Measurements from ENCODE around the gene PCAT7. TPM values are rescaled to one million over a fixed set of nuclear protein-coding genes. Genes with fewer than 3 reads are reported as not detected.

The PCAT7 gene
- total RNA-seq, 1 experiment from 2014 or later: 4.0 TPM

GRCh38 chr9:94599102-94599501, 44.2 kb downstream of the PCAT7 start:
- no peak for DNase-seq
- Histone ChIP-seq H3K4ac (ENCODE audit: low read depth, low read length) (no peak overlapping the region), H3K23ac (ENCODE audit: insufficient read length, low read depth, low read length) (no peak overlapping the region), H3K9ac (ENCODE audit: extremely low read depth, insufficient read length, low read length) (no peak overlapping the region), H4K91ac (ENCODE audit: insufficient read length, low read depth, low read length) (no peak overlapping the region), H3K23me2 (ENCODE audit: insufficient read length, low read depth, low read length, poor library complexity, severe bottlenecking) (peaks cover 3% of the 10 kb centered on the region), H2BK12ac (ENCODE audit: insufficient read length, low read depth, low read length) (no peak overlapping the region), H3K9me3 (ENCODE audit: control insufficient read depth, low read depth, low read length) (no peaks in the 10 kb centered on the region), H2AFZ (ENCODE audit: low read length) (no peak overlapping the region), H3K4me1 (ENCODE audit: insufficient read depth, low read length) (no peaks in the 10 kb centered on the region), H2BK20ac (ENCODE audit: low read depth, low read length, poor library complexity, severe bottlenecking) (no peak overlapping the region), H4K20me1 (ENCODE audit: control insufficient read depth, insufficient read depth, insufficient read length) (no peaks in the 10 kb centered on the region), H2AK5ac (ENCODE audit: insufficient read length, low read length) (no peak overlapping the region), H2BK15ac (ENCODE audit: low read depth, low read length) (no peak overlapping the region), H2BK120ac (ENCODE audit: low read depth, low read length, poor library complexity, severe bottlenecking) (no peak overlapping the region), H3K79me1 (ENCODE audit: insufficient read depth, low read depth, low read length, poor library complexity, severe bottlenecking) (no peaks in the 10 kb centered on the region), H3K18ac (ENCODE audit: insufficient read length, low read depth, low read length) (no peak overlapping the region), H3K27ac (ENCODE audit: insufficient read length, low read depth, low read length) (no peak overlapping the region), H3K79me2 (ENCODE audit: insufficient read depth, low read length) (no peaks in the 10 kb centered on the region), H4K5ac (ENCODE audit: insufficient read length, low read depth, low read length) (no peak overlapping the region), H2BK5ac (ENCODE audit: insufficient read length, low read length) (no peak overlapping the region), H3K4me2 (ENCODE audit: insufficient read depth, insufficient read length, low read length) (no peak overlapping the region), H3T11ph (ENCODE audit: low read length) (no peak overlapping the region), H3K14ac (ENCODE audit: insufficient read depth, low read length) (no peak overlapping the region), H4K8ac (replicated peaks; ENCODE audit: insufficient read length, low read depth, low read length) (no peak overlapping the region), H3K27me3 (ENCODE audit: insufficient read depth, low read length) (no peaks in the 10 kb centered on the region), H3K56ac (ENCODE audit: insufficient read length, low read depth, low read length) (no peak overlapping the region)
- TF ChIP-seq, protein P1, sequence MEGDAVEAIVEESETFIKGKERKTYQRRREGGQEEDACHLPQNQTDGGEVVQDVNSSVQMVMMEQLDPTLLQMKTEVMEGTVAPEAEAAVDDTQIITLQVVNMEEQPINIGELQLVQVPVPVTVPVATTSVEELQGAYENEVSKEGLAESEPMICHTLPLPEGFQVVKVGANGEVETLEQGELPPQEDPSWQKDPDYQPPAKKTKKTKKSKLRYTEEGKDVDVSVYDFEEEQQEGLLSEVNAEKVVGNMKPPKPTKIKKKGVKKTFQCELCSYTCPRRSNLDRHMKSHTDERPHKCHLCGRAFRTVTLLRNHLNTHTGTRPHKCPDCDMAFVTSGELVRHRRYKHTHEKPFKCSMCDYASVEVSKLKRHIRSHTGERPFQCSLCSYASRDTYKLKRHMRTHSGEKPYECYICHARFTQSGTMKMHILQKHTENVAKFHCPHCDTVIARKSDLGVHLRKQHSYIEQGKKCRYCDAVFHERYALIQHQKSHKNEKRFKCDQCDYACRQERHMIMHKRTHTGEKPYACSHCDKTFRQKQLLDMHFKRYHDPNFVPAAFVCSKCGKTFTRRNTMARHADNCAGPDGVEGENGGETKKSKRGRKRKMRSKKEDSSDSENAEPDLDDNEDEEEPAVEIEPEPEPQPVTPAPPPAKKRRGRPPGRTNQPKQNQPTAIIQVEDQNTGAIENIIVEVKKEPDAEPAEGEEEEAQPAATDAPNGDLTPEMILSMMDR (conservative IDR thresholded peaks at IDR 0.05): no peak
- H3K27ac Mint-ChIP-seq: no peak overlapping the region
- no peaks in the 10 kb centered on the region for H3K9me3 Mint-ChIP-seq
- H3K4me1 Mint-ChIP-seq: peaks cover 5 to 11% of the 10 kb centered on the region in 2 experiments
- H3K36me3 Mint-ChIP-seq (ENCODE audit: insufficient read depth in 1 of 3, low read depth in 3 of 3): no peaks in the 10 kb centered on the region
- H3K4me3 Mint-ChIP-seq: no peak overlapping the region
- H3K27me3 Mint-ChIP-seq (ENCODE audit: low read depth): peaks cover 4% of the 10 kb centered on the region
- WGBS (ENCODE audit: extremely low coverage, insufficient read length, low lambda C conversion rate): no CpG with 5 or more reads among the region's 7 CpGs
